H1 (cell line): ENCODE measurements around the gene SOHLH1. TPM values are rescaled to one million over a fixed set of nuclear protein-coding genes. Genes with fewer than 3 reads are reported as not detected.

Experiments
- CBX5 ChIP-seq: fragments of 300-800, 300-1000 bp; sonication (generic); IDR thresholded peaks from 2 replicates; pipeline ENCODE4 v1.7.1; 2016; ENCODE audit warnings: antibody characterized with exemption, low read length, low read depth
- FOSL1 ChIP-seq: IDR thresholded peaks from 2 replicates; pipeline ENCODE4 v1.6.1; 2011; ENCODE audit warnings: mild to moderate bottlenecking, low read depth, low read length, moderate library complexity; ENCODE audit not compliant: insufficient read depth
- KDM5A ChIP-seq: fragments of 200-600 bp; IDR thresholded peaks from 2 replicates; pipeline ENCODE4 v1.7.1; 2012; ENCODE audit warnings: mild to moderate bottlenecking, low read length, inconsistent platforms, mixed read lengths
- RNF2 ChIP-seq: fragments of 200-900, 300-1000 bp; sonication (generic); IDR thresholded peaks from 2 replicates; pipeline ENCODE4 v1.7.1; 2016; ENCODE audit warnings: borderline replicate concordance, low read depth, mild to moderate bottlenecking, antibody characterized with exemption, low read length; ENCODE audit not compliant: poor library complexity, severe bottlenecking; ENCODE audit errors: missing control alignments
- SRF ChIP-seq: IDR thresholded peaks from 2 replicates; pipeline ENCODE4 v1.6.1; 2011; ENCODE audit warnings: mild to moderate bottlenecking, low read depth, low read length, moderate library complexity
- polyA plus RNA-seq, 7 experiments: library from polyadenylated mRNA; depleted of rRNA in 3 of 7; stranded (reverse) in 5 of 7; unstranded in 2 of 7; fragments of >200 nt in 5 of 7; fragments of 200-250 nt in 2 of 7; gene quantifications; 1 replicate in 5 of 7; 2 replicates in 1 of 7; 4 replicates in 1 of 7; pipeline versions ENCODE4 v1.2.1 to v1.2.3, GENCODE V29; 2011 to 2013; ENCODE audit warnings: missing spikeins in 2 of 7, mixed read lengths in 2 of 7
- total RNA-seq: library from RNA; stranded (reverse); fragmentation: NEBNext Ultra II Directional; extraction: Animal tissue kit (Norgen Biotek cat#: 25700); gene quantifications from 2 replicates; pipeline ENCODE4 v1.2.1, GENCODE V29; 2021

Gene SOHLH1
- total and polyA plus RNA-seq, 2 of the 8 experiments (the other 6 are each of a cell fraction or from before 2014, with no cell fraction given) = 0.11 TPM; not detected in 1

- no peak for TF ChIP-seq RNF2
- TF ChIP-seq KDM5A = no peak
- TF ChIP-seq CBX5 = no peak
- no peak for TF ChIP-seq FOSL1
- no peak for TF ChIP-seq SRF
These were observed 7.0 kb upstream of the SOHLH1 start (continued) for GRCh38 chr9:135706288-135706687.
